ENCODE data around the gene MED13L.

Gene MED13L

DNA sequence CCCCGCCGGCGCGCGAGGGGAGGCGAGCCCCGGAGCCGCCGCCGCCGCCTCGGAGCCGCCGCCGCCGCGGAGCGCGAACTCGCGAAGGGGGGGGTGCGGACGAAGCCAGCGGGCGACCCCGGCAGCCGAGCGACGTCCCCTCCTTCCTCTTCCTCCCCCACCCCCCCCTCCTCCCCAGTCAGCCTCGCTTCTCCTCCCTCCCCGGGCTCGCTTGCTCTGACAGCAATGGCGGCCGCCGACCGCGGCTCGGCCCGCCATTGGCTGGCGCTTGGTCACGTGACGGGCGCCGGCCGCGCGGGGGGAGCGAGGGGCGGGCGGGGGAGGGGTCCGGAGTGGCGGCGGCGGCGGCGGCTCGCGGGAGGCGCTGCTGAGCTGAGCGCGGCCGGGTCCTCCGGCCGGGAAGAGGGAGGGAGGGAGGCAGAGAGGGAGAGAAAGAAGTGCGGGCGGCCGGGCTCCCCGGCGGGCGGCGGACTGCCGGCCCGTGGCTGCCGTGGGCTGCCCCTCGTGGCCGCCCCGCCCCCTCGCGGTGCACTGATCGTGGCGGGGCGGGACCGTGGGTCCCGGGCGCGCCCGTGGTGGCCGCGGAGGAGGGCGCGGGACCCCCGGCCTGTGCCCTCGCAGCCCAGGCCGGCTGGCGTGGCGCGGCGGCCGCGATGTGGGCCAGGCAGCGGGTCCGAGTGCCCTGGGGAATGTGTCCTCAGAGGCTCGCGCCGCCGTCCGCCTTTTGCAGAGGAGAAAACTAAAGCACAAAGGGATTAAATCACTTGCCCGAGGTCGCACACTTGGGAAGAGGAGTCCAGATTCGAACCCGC, at the start of gene MED13L:
TSS of gene MED13L (minus strand) at position 227 of the 812 bp plus-strand sequence. CDS start 562 bp downstream, outside the sequence.
- FAIRE-seq = no peak

DNA sequence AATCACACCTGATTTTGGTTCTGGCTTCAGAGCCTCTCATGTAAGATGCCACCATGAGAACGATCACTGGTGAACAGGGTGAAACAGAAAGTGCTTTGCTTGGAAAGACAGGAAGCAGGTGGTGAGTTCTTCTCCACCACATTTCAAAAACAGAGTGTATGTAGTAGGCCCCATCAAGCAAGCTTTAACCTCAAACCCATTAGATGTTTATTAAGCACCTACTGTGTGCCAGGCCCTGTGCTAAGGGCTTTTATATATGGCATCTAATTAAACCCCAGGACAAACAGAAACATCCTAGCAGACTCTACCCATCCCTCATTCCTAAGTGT, 47.8 kb upstream of the MED13L start:
- FAIRE-seq = no peak

DNA sequence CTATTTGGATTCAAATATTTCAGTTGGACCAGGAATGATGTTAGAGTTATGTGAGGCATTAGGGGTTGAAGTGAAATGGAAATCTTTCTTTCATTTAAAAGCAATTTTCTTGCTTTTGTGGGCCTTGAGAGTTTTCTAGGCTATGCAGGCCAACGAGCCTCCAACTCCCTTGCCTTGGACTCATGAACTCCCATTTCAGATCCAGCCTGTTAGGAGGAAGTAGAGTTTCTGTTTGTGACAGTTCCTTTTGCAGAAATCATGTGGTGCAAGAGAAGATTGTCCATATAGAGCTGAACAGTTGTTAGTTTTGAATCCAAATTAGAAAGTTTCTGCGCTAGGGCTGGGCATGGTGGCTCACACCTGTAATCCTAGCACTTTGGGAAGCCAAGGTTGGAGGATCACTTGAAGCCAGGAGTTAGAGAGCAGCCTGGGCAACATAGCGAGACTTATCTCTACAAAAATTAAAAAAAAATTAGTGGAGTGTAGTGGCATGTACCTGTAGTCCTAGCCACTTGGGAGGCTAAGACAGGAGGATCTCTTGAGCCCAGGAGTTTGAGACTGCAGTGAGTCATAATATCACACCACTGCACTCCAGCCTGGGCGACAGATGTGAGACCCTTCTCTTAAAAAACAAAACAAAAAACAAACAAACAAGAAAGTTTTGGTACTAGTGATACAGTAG, 47.3 kb upstream of the MED13L start:
- FAIRE-seq = no peak

DNA sequence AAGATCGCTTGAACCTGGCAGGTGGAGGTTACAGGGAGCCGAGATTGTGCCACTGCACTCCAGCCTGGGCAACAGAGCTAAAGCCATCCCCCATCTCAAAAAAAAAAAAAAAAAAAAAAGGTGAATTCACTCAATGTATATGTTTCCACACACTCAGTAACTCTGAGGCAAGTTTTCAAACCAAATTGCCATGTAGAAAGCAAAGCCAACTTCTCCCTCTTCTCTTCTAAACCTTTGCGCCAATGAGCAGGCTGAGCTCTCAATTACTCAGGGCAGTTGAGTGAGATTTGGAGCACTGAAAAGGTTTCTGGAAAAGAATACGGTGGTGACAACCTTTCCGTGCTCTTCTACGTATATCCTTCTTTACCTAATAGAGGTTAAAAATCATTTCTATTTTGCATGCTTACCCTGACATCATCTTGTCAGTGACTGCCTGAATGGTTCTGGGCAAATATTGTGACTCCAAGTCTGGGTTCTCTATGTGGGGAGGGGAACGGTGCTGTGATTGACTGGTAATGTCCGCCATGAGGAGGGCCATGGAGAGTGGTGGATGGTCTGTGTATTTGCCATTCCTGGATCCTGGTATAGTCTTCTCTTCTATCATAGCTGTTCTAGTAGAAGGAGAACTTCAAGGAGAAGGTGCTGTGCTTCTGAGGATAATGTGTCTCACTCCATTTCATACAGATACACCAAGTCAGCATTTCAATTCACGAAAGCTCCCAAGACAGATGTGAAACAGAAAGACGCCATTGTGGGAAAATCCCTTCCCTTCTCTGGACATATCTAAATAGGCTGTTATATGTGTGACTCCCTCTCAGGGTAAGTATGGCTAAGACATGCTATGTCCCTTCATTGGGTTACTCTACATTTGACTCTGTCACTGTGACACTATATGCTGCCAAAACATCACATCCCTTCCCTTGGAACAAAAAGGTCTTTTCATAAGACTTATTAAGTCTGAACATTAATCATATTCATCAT, 46.2 kb upstream of the MED13L start:
- no peak for FAIRE-seq

DNA sequence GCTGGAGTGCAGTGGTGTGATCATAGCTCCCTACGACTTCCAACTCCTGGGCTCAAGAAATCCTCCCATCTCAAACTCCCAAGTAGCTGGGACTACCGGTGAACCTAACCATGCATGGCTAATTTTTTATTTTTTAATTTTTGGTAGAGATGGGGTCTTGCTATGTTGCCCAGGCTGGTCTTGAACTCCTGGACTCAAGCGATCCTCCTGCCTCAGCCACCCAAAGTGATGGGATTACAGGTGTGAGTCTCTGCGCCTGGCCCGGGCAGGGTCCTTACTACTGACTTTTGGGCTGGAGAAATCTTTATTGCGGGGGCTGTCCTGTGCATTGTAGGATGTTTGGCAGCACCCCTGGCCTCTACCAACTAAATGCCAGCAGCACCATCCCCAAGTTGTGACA, 44.4 kb upstream of the MED13L start:
- no peak for FAIRE-seq

DNA sequence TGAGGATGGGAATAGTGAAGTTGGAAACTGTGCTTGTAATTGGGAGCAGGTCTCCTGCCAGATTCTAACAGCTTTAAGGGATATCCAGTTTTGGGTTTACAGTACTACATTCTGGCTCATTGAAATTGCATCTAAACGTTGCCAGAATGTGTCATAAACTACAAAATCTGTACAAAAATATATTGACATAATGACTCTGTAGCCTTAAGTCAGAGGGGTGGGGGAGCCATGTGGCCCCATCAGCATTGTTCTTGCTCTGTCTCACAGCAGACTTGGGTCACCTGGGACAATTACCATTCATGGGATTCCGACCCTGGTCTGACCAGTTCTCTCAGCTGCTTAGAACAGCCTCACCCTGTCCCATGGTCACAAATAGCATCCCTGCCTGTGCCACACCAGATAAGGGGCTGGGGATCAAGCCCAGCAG, 43.3 kb upstream of the MED13L start:
- FAIRE-seq = no peak

DNA sequence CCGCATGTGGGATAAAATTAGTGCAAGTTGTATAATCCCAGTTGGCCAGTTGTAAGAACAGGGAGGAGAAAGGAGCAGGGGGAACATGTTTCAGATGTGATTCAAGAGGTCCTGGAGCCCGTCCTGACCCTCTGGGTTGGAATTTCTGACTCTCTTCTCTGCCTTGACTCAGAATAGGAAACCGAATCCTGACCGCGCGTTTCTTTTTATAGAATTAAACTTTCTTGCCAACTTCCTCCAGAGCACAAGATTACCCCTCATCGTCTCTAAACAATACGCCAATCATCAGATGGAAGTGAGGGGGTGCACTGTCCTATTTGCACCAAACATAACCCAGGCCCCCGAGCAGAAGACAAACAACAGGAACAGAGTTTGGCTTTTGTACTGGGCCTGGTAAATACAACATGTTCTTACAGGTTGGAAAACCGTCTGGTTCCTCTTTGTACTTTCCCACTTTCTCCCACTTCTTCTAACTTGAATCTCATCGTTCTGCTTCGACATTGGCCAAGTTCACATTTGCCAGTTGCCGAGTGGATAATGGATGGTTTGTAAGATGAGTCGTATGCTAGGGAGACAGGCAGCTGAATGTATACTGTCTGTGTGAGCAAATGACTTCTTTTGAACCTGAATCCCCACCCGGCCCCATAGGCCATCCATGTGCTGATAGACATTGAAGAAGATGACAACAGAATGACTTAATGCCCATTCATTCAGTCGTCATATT, 42.6 kb upstream of the MED13L start:
- FAIRE-seq = no peak

DNA sequence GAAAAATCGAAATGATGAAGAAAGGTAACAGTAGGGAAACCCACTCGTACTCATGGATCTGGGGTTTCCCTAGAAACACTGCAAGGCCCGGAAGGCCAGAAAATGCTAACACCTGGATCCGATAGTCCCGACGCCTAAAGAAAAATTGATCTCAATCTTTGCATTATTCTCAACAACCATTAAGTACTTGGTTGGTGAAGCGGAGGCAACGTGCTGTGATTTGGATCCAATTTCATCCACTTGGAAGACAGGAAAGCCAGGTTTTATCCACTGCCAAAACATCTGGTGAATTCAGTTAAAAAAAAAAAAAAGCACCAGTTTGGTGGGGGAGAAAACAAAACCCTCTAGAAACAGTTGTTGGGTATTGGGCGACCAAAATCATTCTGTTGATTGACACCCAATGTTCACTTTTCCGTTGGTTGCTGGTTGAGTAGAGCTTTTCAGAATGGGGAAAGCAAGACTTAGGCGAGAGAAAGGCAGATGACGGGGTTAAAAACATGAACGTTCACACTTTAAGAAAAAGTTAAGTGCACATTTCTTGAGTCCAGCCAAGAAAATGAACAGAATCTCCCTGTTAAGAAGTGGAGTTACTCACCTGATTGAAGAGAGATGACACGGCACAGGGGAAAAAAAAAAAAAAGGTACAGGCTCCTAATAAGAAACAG, 41.9 kb upstream of the MED13L start:
- FAIRE-seq = no peak

DNA sequence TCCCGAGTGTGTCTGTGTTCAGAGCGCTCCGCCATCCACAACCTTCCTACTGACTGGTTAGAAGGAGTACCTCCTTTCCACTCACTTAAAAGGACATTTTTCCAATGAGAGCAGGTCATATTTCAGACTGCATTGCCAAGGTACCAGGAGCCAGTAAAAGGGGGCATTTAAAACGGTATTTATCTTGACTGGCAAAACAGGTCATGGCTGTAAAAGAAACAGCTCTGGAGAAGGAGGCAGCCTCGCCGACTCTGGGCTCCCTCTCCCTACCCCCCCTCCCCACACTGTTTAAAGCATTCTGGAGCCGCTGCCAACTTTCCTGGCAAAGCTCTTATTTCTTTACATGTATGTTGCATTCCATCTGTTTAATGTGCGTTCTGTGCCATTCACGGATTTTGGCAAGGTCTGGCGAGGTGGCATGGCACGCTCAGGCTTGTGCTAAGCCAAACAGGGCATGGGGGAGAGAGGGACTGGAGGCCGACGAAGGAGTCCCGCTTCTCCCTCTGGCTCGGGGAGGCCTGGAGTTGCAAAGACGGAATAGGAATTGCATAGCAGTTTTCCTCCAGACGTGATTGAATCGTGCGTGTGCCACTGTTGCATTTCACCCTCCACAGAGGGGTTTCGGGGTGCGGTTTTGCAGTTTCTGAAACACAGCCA, 41.2 kb upstream of the MED13L start:
- FAIRE-seq = no peak

DNA sequence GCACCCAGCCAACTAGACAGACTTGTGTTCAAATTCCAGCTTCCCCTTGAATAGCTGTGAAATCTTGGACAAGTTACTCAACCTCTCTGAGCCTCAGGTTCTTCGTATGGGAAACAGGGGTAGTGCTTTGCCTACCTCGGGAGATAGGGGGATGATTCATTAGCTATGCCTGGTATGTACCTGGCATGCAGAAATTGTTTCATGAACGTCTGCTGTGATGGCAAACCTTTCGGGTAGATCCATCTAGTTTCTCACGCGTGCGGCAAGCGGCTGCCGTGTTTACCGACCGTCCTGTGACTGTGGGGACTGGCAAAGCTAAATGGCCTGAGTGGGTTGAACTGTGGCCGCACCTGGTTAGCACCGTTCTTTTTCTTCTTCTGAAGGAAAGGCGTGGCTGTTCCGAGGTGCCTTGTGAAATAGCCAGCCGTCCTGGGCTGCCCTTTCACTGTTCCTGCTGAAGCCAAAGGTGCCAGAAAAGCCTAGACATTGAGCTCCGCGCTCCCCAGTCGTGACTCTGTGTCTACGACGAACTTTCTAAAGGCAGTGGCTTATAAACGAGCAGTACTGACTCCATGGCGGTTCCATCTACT, 40.6 kb upstream of the MED13L start:
- no peak for FAIRE-seq

DNA sequence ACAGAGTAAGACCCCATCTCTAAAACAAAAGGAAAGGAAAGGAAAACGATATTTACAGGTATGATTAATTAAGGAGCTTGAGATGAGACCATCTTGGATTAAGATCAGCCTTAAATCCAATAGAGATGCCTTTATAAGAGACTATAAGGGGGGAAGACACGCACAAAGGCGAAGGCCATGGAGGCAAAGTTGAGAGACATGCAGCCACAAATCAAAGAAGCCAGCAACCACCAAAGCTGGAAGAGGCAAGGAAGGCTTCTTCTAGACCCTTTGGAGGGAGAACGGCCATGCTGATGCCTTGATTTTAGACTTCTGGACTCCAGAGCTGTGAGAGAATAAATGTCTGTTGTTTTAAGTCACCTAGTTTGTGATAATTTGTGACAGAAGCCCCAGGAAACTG, 39.6 kb upstream of the MED13L start:
- no peak for FAIRE-seq

DNA sequence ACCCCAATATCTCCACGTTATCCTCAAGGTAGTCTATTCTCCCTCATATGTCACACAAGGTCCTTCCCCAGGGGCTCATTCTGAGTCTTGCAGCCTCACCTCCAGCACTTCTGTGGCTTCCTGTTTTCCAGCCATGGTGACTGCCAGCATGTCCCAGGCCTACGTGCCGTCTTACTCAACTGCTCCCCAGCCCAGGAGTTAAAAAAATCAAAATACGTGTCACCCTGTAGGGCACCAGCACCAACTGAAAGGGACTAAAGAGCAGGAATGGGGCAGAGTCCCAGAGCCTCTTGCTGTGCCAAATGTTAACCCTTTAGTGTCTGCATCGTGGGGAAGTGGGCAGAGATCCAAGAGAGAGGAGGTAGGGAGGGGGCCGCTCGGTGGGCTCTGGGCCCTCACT, 37.0 kb upstream of the MED13L start:
- no peak for FAIRE-seq

DNA sequence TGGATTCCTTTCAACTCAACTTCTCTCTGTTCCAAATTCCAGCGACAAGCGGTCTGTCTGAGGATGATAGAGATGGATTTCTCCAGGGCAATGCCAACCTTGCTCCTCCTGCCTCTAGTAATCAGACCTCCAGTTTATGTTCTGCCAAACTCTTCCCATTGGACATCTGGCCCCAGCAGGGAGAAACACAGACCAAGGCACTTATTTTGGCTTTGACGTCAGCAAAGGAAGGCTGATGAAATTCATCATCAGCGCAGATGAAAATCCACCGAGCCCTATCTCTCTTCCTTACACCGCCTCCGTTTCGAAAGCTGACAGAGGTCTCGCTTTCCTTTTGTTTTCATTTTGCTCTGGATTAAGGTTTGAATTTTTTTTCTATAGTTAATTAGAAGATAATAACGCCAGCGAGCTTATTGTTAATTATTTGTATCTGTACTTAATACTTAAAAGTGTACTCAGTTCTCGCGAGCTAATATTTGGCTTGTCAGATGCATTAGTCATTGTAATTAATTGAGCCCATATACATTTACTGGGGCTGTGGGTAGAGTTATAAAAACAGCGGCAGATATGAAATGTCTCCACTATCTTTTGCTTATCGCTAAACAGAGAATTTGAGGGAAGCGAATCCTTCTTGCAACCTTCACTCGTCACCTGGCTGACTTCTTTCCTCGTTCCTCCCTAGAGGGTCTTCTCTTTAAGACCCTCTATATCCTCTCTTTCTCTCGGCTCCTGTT, 35.9 kb upstream of the MED13L start:
- no peak for FAIRE-seq

DNA sequence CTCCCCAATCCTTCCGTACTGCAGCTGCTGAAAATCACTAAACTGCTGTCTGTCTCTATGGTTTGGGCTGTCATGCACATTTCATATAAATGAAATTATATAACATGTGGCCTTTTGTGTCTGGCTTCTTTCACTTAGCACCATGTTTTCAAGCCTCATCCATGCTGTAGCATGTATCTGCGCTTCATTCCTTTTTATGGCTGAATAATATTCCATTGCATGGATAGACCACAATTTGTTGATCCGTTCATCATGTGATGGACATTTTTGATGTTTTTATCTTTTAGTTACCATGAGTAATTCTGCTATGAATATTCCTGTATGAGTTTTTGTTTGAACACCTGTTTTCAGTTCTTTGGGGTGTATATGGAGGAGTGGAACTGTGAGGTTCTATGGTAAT, 32.6 kb upstream of the MED13L start:
- FAIRE-seq = no peak

DNA sequence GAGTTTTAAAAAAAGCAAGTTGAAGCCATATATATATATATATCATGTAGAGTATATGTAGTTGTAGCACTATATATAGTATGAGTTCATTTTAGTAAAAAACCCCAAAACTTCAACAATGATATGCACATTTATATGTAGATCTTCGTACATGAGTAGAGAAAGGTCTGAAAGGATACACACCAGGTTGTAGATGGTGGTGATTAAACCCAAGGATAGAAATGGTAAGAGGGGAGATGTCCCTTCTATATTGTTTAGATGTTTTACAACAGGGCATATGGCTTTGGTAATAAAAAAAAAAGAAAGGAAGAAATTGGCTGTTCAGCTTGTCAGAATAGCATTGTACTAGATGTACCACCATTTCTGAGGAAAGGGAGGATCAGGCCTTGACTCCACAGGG, 31.9 kb upstream of the MED13L start:
- FAIRE-seq = no peak

DNA sequence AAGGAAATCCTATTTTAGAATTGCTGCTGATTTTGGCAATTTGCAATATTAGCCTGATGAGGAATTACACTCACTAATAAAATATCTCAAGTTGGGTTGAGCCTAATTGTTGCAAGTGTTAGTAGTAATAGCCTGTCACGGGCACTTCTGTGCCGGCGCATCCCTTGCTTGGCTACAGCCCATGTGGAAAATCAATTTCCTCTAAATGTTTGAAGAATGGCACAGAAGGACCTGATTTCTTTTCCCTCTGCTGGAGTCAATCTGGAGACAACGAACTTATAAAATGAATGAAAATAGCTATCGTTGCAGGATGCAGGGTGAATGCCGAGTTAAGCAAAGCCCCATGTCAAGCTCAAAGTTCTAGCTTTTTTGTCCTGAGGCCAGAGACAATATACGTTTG, 31.2 kb upstream of the MED13L start:
- FAIRE-seq = no peak

DNA sequence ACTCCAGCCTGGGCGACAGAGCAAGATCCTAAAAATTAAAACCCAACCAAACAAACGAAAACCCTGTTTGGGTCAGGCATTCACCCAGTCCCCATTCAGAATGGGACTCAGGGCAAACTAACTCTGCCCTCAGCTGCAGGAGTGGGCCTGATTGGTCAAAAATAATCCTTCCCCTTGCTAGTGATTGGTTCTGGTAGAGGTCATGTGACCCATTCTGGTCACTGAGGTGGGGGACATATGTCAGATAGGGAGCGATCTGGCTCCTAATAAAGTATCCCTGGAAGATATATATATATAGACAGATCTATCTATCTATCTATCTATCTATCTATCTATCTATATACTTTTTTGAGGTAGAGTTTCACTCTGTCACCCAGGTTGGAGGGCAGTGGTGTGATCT, 29.5 kb upstream of the MED13L start:
- FAIRE-seq = no peak

DNA sequence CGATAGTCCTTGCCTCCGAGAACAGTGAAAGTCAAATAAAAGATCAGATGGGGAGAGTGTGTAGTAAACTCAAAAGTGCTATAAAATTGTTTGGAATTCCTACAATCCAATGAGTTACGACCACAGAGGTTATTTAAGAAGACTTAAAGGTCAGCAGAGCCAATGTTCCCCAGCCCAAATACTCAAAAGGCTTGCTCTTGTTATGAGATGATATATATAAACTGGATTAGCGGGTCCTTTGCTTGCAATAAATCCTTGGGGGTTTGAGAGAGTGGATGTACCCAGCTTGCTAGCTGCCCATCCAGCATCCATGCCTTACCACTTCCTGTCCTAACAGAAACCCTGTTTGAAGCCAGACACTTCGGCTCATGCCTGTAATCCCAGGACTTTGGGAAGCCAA, 29.0 kb upstream of the MED13L start:
- FAIRE-seq = no peak

DNA sequence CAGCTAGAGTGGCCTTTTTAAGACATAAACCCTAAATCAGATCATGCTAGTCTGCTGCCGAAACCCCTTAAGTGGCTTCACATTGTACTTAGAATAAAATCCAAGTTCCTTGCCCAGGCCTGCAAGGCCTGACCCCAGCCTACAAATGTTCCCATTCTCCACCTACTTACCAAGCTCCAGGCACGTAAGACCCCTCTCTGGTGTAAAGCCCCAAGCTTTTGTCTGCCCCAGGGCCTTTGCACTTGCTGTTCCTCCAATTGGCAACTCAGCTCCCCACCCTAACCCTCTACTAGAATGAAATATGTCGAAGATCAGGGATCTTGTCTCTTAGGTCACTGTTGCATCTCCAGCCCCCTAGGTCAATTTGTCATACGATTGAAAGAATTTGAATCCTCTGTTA, 27.1 kb upstream of the MED13L start:
- FAIRE-seq = no peak

DNA sequence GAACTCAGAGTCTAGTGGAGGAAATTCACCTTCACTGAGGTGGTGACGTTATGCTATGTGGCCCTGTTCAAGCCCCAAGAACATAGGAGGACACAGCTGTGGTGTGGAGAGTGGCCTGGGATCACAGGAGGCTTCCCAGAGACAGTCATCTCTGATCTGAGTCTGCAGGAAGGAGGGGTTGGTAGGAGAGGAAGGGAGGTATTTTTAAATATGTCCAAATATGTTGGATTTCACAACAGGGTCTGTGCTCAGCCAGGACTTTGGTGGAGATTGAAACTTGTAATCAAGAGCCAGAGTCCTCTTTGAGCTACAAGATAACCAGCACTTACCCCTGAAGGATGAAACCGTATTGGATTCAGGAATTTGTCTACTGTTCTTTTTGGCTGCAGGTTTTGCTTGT, 26.4 kb upstream of the MED13L start:
- FAIRE-seq = no peak

DNA sequence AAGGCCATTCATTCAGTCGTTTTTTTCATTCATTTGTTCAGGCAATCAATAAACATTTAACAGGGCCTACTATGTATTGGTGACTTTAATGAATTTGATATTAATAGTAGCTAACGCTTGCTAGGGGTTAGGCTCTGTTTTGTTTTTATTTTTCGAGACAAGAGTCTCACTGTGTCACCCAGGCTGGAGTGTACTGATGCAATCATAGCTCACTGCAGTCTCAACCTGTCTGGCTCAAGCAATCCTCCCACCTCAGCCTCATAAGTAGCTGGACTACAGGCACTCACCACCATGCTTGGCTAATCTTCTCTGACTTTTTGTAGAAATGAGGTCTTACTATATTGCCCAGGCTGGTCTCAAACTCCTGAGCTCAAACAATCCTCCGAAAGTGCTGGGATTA, 25.6 kb upstream of the MED13L start:
- no peak for FAIRE-seq

All from A204.1 (cell line).